B cell (primary cell): ENCODE data around the gene KIF21B. TPM values are rescaled to one million over a fixed set of nuclear protein-coding genes. Genes with fewer than 3 reads are reported as not detected.

Source experiments
- ATAC-seq: fragments of 200-7000 bp; cut with Tn5 transposase; one replicate; pipeline ENCODE4 v1.10.0; 2021; ENCODE audit warnings: low read depth, mild to moderate bottlenecking, moderate number of reproducible peaks, moderate library complexity
- CTCF ChIA-PET: fragments of 350-600 bp; sonication (Branson Sonifier 250); formaldehyde crosslinking; loops from one replicate; lab custom pipeline; 2021; ENCODE audit warnings: antibody characterized with exemption, inconsistent platforms; lab: Charles Lee
- POLR2A ChIA-PET: fragments of 350-600 bp; sonication (Branson Sonifier 250); formaldehyde crosslinking; loops from one replicate; lab custom pipeline; 2021; ENCODE audit warnings: antibody characterized with exemption; lab: Charles Lee
- DNase-seq: peaks from one replicate; pipeline ENCODE4 v3.0.0; 2013
- H2AFZ ChIP-seq: 2 replicates; pipeline ENCODE4 v1.6.1; 2012; ENCODE audit warnings: mild to moderate bottlenecking, low read depth, low read length; ENCODE audit not compliant: insufficient read depth, poor library complexity, severe bottlenecking
- H3K27ac ChIP-seq, 2 donors: 1 replicate in 1 of 2; 2 replicates in 1 of 2; pipeline ENCODE4 v1.5.1; 2012 to 2013; ENCODE audit warnings: low read length in 2 of 2, mild to moderate bottlenecking in 2 of 2, moderate library complexity in 1 of 2
- H3K27me3 ChIP-seq, 4 experiments: fragments of 200-600 bp in 1 of 4; sonication (generic) in 1 of 4; replicated peaks in 1 of 4; 1 replicate in 2 of 4; 2 replicates in 2 of 4; pipeline versions ENCODE4 v1.6.1 to v1.7.0; 2013 to 2016; ENCODE audit warnings: low read length in 3 of 4, mild to moderate bottlenecking in 2 of 4, mixed read lengths in 1 of 4, moderate library complexity in 1 of 4; ENCODE audit not compliant: insufficient read depth in 4 of 4, control insufficient read depth in 3 of 4; ENCODE audit errors: control extremely low read depth in 1 of 4
- H3K36me3 ChIP-seq, 2 experiments: replicated peaks in 1 of 2; 1 replicate in 1 of 2; 2 replicates in 1 of 2; pipeline versions ENCODE4 v1.6.1 to v1.7.1; 2013; ENCODE audit warnings: low read length in 1 of 2; ENCODE audit not compliant: insufficient read depth in 2 of 2, control insufficient read depth in 1 of 2; ENCODE audit errors: control extremely low read depth in 1 of 2, extremely low read depth in 1 of 2
- H3K4me1 ChIP-seq, 2 donors: fragments of 200-600 bp in 1 of 2; sonication (generic) in 1 of 2; 1 replicate in 1 of 2; 2 replicates in 1 of 2; pipeline versions ENCODE4 v1.5.1 to v1.6.1; 2013 to 2017; ENCODE audit warnings: low read length in 2 of 2; ENCODE audit not compliant: control insufficient read depth in 2 of 2, insufficient read depth in 2 of 2
- H3K4me2 ChIP-seq: replicated peaks from 2 replicates; pipeline ENCODE3; 2012; ENCODE audit warnings: mild to moderate bottlenecking, low read depth, low read length; ENCODE audit not compliant: poor library complexity, severe bottlenecking
- H3K4me3 ChIP-seq, 5 experiments: fragments of 200-600 bp in 1 of 5; sonication (generic) in 1 of 5; 1 replicate in 3 of 5; 2 replicates in 2 of 5; pipeline versions ENCODE4 v1.5.1 to v1.7.0; 2011 to 2016; ENCODE audit warnings: low read length in 4 of 5, mild to moderate bottlenecking in 4 of 5, low read depth in 2 of 5, control low read depth in 1 of 5, moderate library complexity in 1 of 5; ENCODE audit not compliant: insufficient read depth in 1 of 5; ENCODE audit errors: control extremely low read depth in 1 of 5, extremely low read depth in 1 of 5
- H3K79me2 ChIP-seq: fragments of 200-600 bp; sonication (generic); one replicate; pipeline ENCODE4 v1.6.0; 2016; ENCODE audit warnings: low read length; ENCODE audit not compliant: control insufficient read depth, insufficient read depth
- H3K9ac ChIP-seq: fragments of 200-600 bp; sonication (generic); 2 replicates; pipeline ENCODE4 v1.6.1; 2017; ENCODE audit warnings: mild to moderate bottlenecking, low read length, moderate library complexity
- H3K9me3 ChIP-seq, 3 donors: one replicate each; pipeline versions ENCODE4 v1.6.1 to v1.7.1; 2013; ENCODE audit warnings: low read length in 2 of 3; ENCODE audit not compliant: control insufficient read depth in 2 of 3, insufficient read depth in 1 of 3; ENCODE audit errors: control extremely low read depth in 1 of 3
- H4K20me1 ChIP-seq: 2 replicates; pipeline ENCODE4 v1.6.0; 2012; ENCODE audit warnings: mild to moderate bottlenecking, low read length; ENCODE audit not compliant: insufficient read depth, control insufficient read depth, poor library complexity, severe bottlenecking
- H3K27ac Mint-ChIP-seq: one replicate; pipeline ENCODE4 v1.8.0; 2021; ENCODE audit warnings: mixed read lengths
- H3K27me3 Mint-ChIP-seq: one replicate; pipeline ENCODE4 v1.8.0; 2021; ENCODE audit warnings: mixed read lengths
- H3K4me1 Mint-ChIP-seq: one replicate; pipeline ENCODE4 v1.8.0; 2021; ENCODE audit warnings: mixed read lengths
- H3K4me3 Mint-ChIP-seq: one replicate; pipeline ENCODE4 v1.8.0; 2021; ENCODE audit warnings: mixed read lengths
- H3K9me3 Mint-ChIP-seq: one replicate; pipeline ENCODE4 v1.8.0; 2022; ENCODE audit warnings: mixed read lengths; ENCODE audit not compliant: insufficient read depth
- EZH2 ChIP-seq: IDR thresholded peaks from 2 replicates; pipeline ENCODE4 v1.6.1; 2012; ENCODE audit warnings: borderline replicate concordance, low read depth, mild to moderate bottlenecking, moderate library complexity, low read length; ENCODE audit not compliant: insufficient read depth, poor library complexity, severe bottlenecking
- WGBS: methylation state at CpG from one replicate; pipeline ENCODE4 v1.1.5; 2013; ENCODE audit warnings: missing lambda C conversion rate; ENCODE audit not compliant: insufficient coverage; 5-methylcytosine and 5-hydroxymethylcytosine counted together
- intact Hi-C: fragments of 100-400 bp; cut with micrococcal nuclease; formaldehyde crosslinking; loops from one replicate; pipeline ENCODE4 v1.10.0; 2022
- polyA plus RNA-seq: library from polyadenylated mRNA; depleted of rRNA; stranded (reverse); fragments of >200 nt; gene quantifications from 2 replicates; pipeline ENCODE4 v1.2.3, GENCODE V29; 2012
- total RNA-seq, 2 donors: library from RNA; stranded (reverse); fragments of 120-200 nt in 1 of 2; gene quantifications; 1 replicate in 1 of 2; 2 replicates in 1 of 2; pipeline versions ENCODE4 v1.2.3 to v1.2.4, GENCODE V29; 2013 to 2022
- TF ChIP-seq, protein P1 (sequence below): fragments of 200-600 bp; IDR thresholded peaks from one replicate; pipeline ENCODE4 v1.8.0; 2022; ENCODE audit warnings: antibody characterized with exemption, mild to moderate bottlenecking

The KIF21B gene
- total and polyA plus RNA-seq, 2 donors (not counting 1 experiment from before 2014, with no cell fraction given) = 41.1 to 41.6 TPM

- H3K9me3 Mint-ChIP-seq = no peaks in the 10 kb centered on the region
- Histone ChIP-seq H3K79me2 (peaks cover 45% of the 10 kb centered on the region), H3K9me3 (no peaks in the 10 kb centered on the region), H3K9ac (peak overlapping the region; percentile 87), H3K4me3 (peak overlapping the region; percentile 53 to 83 (median 72)), H3K4me2 (peak overlapping the region; percentile 94), H2AFZ (peak overlapping the region; percentile 80), H3K4me1 (peaks cover 79 to 87% of the 10 kb centered on the region in 2 donors), H4K20me1 (peaks cover 17% of the 10 kb centered on the region), H3K27me3 (no peaks in the 10 kb centered on the region), H3K36me3 (no peaks in the 10 kb centered on the region), H3K27ac (peak overlapping the region; percentile 90 to 95)
- no peak for TF ChIP-seq EZH2
- ChIA-PET POLR2A (no interaction called here), CTCF (interaction anchor here (1.2 to 10.5 kb wide), 5 partner anchors 13 to 51 kb away, joined by 4 to 83 read pairs (median 58); no protein-coding TSS in a partner anchor)
- DNase-seq (peak; percentile 13), ATAC-seq (no peak)
- 28% methylated on average over 2 of the region's 2 CpGs for WGBS
- H3K27ac Mint-ChIP-seq = peak overlapping the region; percentile 98
- H3K4me1 Mint-ChIP-seq = peaks cover 82% of the 10 kb centered on the region
- no peaks in the 10 kb centered on the region for H3K27me3 Mint-ChIP-seq
- intact Hi-C loops = loop anchor here (1.0 to 10.0 kb wide), 6 partner anchors 130 to 960 kb away; partner anchors contain the start of genes DDX59 and RNPEP
- H3K4me3 Mint-ChIP-seq = peak overlapping the region; percentile 97
Observed at GRCh38 chr1:201022493-201022819, 1.1 kb downstream of the KIF21B start.

DNA sequence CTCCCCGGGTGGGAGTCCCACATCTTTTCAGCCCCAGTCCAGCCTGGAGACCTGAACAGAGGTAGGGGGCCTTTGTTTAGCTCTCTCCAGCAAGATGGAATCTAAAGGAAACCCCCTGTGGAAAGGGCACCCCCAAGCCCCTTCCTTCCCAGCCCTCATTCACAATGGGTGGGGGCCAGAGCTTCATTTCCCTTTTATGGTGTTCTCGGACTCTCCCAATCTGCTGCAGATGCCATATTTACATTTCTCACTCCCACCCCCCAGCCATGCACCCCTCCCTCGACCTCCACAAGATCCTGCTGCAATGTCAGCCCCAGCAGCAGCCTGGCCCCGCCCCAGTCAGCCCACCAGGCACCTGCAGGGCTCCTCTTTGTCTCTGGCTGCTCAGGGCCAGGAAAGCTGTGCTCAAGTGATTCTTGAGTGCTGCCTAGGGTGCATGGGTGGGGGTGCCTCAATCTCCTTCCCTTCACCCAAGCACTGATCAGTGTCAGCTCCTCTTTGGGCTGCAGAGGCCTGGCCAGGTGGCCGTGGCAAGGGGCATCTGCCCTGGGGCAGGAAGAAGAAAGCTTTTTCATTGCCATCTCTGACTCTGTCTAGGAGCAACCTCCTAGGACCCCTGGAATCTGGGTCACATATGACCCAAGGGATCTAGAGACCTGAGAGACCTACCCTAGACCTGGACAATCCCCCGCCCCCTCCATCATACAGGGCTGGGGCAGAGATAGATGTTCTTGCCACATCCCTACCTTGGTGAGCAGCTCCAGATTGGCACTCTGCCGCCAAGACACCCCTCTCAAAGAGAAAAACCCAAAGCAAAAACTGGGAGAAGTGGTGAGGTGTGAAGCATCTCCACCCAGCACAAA is 1.7 kb downstream of the KIF21B start:
- Histone ChIP-seq H3K4me3 (peak overlapping the region; percentile 53 to 83 (median 72)), H3K9ac (peak overlapping the region; percentile 87), H3K27me3 (no peaks in the 10 kb centered on the region), H3K4me1 (peaks cover 80 to 87% of the 10 kb centered on the region in 2 donors), H3K4me2 (peak overlapping the region; percentile 94), H4K20me1 (peaks cover 22% of the 10 kb centered on the region), H3K79me2 (peaks cover 51% of the 10 kb centered on the region), H2AFZ (peak overlapping the region; percentile 16), H3K27ac (peak overlapping the region; percentile 90 to 95), H3K36me3 (no peaks in the 10 kb centered on the region), H3K9me3 (no peaks in the 10 kb centered on the region)
- intact Hi-C loops = loop anchor here (1.0 to 10.0 kb wide), 6 partner anchors 130 to 960 kb away; partner anchors contain the start of genes DDX59 and RNPEP
- no peaks in the 10 kb centered on the region for H3K9me3 Mint-ChIP-seq
- 21% methylated on average over 3 of the region's 7 CpGs for WGBS
- H3K27ac Mint-ChIP-seq = peak overlapping the region; percentile 98
- no peaks in the 10 kb centered on the region for H3K27me3 Mint-ChIP-seq
- DNase-seq (peak; percentile 38), ATAC-seq (no peak)
- peak overlapping the region; percentile 97 for H3K4me3 Mint-ChIP-seq
- H3K4me1 Mint-ChIP-seq = peaks cover 82% of the 10 kb centered on the region
- ChIA-PET POLR2A (interaction anchor here (0.6 kb wide), 1 partner anchor 157 kb away, joined by 3 read pairs; no protein-coding TSS in a partner anchor), CTCF (interaction anchor here (1.2 to 10.5 kb wide), 7 partner anchors 11 to 50 kb away, joined by 3 to 83 read pairs (median 6); no protein-coding TSS in a partner anchor)
- no peak for TF ChIP-seq EZH2
- TF ChIP-seq, protein P1, sequence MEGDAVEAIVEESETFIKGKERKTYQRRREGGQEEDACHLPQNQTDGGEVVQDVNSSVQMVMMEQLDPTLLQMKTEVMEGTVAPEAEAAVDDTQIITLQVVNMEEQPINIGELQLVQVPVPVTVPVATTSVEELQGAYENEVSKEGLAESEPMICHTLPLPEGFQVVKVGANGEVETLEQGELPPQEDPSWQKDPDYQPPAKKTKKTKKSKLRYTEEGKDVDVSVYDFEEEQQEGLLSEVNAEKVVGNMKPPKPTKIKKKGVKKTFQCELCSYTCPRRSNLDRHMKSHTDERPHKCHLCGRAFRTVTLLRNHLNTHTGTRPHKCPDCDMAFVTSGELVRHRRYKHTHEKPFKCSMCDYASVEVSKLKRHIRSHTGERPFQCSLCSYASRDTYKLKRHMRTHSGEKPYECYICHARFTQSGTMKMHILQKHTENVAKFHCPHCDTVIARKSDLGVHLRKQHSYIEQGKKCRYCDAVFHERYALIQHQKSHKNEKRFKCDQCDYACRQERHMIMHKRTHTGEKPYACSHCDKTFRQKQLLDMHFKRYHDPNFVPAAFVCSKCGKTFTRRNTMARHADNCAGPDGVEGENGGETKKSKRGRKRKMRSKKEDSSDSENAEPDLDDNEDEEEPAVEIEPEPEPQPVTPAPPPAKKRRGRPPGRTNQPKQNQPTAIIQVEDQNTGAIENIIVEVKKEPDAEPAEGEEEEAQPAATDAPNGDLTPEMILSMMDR = no peak
